Measurements from ENCODE around the gene MX1.

GRCh38 chr21:41458559-41458958, 32.5 kb downstream of the MX1 start:
- TF ChIP-seq, protein P1, sequence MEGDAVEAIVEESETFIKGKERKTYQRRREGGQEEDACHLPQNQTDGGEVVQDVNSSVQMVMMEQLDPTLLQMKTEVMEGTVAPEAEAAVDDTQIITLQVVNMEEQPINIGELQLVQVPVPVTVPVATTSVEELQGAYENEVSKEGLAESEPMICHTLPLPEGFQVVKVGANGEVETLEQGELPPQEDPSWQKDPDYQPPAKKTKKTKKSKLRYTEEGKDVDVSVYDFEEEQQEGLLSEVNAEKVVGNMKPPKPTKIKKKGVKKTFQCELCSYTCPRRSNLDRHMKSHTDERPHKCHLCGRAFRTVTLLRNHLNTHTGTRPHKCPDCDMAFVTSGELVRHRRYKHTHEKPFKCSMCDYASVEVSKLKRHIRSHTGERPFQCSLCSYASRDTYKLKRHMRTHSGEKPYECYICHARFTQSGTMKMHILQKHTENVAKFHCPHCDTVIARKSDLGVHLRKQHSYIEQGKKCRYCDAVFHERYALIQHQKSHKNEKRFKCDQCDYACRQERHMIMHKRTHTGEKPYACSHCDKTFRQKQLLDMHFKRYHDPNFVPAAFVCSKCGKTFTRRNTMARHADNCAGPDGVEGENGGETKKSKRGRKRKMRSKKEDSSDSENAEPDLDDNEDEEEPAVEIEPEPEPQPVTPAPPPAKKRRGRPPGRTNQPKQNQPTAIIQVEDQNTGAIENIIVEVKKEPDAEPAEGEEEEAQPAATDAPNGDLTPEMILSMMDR (IDR thresholded peaks at IDR 0.05): no peak
- TF ChIP-seq POLR2A (IDR thresholded peaks at IDR 0.05): no peak

All from adrenal gland (tissue), 5 donors.